Measurements from ENCODE around the gene CLDN8.

The CLDN8 gene

GRCh38 chr21:30206551-30207251, 9.2 kb downstream of the CLDN8 start:
- no peak for DNase-seq (ENCODE audit: low read depth in 1 of 2, low spot score in 1 of 2)

GRCh38 chr21:30200000-30200399, 15.9 kb downstream of the CLDN8 start:
- DNase-seq (ENCODE audit: low read depth in 1 of 2, low spot score in 1 of 2), result no peak

DNA sequence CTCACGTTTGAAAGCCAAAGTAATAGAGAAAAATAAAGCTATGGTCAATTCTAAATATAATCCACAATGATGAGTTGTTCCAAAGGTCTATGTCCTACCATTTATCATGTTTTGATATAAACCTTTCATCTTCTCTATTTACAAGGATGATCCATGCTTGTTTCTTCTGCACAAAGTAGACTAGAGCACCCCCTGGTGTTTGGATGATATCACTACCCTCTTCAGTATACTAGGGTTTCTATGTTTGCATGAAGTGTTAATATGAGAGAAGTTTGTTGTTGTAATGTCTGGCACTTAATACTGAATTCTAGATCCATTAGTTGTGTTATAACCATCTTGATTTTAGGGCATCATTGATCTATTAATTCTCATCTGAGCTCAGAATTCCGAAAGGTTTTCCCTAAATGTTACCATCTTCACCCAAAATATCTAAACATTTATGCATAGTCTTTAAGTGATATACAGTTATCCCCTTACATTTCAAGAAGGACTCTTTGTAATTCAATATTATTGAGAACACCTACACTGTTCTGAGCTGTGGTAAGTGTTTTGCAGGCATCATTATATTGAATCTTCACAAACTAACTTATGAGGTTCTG, 21.1 kb downstream of the CLDN8 start:
- no peak for DNase-seq (ENCODE audit: low read depth in 1 of 2, low spot score in 1 of 2)

GRCh38 chr21:30193201-30193600, 22.7 kb downstream of the CLDN8 start:
- no peak for DNase-seq (ENCODE audit: low read depth in 1 of 2, low spot score in 1 of 2)

DNA sequence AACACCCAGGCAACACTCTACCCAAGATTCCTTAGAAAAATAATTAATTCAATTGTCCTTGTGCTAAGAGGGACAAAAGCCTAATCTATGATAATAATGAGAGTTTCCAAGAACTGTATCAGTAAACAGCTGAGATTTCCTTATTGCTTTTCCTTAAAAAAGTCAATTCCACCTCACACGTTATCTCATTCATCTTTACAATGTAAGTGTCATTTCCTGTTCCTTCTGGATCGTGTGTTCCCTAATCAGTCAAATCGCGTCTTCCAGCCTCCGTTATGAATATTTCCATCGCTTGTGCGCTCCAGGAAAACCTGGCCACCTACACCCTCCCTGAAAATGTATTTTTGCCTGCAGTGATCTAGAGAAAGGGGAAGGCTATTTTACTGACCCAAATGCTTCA, 25.3 kb downstream of the CLDN8 start:
- DNase-seq (ENCODE audit: low read depth in 1 of 2, low spot score in 1 of 2), result no peak

DNA sequence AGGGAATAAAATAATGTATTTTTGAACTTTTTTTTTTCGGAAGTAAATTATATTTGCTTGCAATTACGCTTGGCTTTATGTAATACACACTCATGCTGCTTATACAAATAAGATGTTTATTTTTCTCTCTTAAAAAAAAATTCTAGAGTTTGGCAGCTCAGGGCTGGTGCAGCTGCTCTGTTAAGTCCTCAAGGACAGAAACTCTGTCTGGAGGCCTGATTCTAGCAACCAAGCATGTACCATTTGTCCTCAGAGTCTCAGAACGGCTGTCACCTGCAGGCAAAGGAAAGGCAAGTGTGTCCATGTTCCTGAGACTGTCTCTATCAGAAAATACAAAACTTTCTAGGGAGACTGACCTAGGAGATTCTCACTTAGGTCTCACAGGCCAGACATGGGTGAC, 26.1 kb downstream of the CLDN8 start:
- DNase-seq (ENCODE audit: low read depth in 1 of 2, low spot score in 1 of 2), result no peak

- DNase-seq (ENCODE audit: low read depth in 1 of 2, low spot score in 1 of 2), result no peak
These were observed 29.7 kb downstream of the CLDN8 start for GRCh38 chr21:30186242-30186641.

DNA sequence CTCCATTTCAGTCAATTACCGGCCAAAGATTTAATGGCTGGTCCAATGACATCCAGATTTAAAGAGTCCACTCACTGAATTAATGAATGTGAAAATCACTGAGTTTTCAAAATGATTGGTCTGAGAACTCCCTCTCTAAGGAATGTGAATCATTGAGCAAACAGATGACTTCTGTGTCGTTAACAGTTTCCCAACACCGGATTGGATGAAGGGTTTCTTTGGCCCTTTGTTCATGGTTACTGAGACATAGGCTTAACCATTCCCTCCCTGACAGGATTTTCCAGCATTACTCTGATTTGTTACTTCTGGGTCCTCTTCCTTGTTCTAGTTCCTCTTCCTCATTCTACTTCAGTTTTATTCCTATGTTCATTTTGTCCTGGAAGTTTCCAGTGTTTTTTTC, 47.8 kb downstream of the CLDN8 start:
- no peak for DNase-seq (ENCODE audit: low read depth in 1 of 2, low spot score in 1 of 2)

DNA sequence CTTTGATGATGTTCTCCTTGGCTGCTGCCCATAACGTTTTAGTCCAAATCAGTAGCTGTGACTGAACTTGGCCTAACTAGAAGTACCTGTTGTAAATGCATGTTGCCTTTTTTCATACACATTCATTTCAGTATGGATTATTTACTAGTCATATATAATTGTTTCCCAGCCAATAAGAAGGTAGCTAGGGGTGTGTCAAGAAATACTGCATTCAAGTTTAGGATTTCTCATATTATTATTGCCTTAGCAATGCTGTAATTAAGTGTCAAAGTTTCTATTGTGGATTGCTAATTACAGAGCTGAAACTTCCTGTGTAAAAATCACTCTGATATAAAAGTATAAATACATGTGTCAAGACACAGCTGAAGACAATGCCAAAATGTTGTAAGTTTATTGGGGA, 49.2 kb downstream of the CLDN8 start, which contains the start of gene CLDN17:
Gene CLDN17 (minus strand): TSS at position 101 of the 400 bp plus-strand sequence. CDS start 188 bp downstream, outside the sequence.
- no peak for DNase-seq (ENCODE audit: low read depth in 1 of 2, low spot score in 1 of 2)

- DNase-seq (ENCODE audit: low read depth in 1 of 2, low spot score in 1 of 2), result no peak
These were observed 49.7 kb downstream of the CLDN8 start for GRCh38 chr21:30166171-30166570.

DNA sequence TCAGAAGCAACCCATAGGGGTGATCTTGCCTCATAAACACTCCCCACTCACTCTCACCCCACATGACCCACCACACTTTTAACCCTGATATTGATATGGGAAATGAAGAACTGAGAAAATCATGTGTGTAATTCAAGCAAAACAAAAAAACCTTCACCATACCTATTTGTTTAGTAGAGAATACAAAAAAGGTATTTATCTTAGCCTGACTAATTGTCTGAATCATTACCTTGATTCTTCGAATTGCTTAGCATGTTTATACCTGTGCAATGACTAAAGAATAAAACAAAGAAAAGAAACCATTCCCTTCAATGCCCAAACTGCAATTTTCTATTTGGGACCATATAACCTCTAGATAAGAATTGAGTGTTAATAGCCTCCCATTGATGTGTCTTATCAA, 51.1 kb downstream of the CLDN8 start:
- no peak for DNase-seq (ENCODE audit: low read depth in 1 of 2, low spot score in 1 of 2)

Data from activated CD4-positive, alpha-beta T cell treated with anti-CD3 and anti-CD28 coated beads, Interleukin-2, amount 50 U/mL, for 24 hours (primary cell).